ENCODE results near the gene BEAN1. TPM values are rescaled to one million over a fixed set of nuclear protein-coding genes. Genes with fewer than 3 reads are reported as not detected.

BEAN1 gene
- total and polyA plus RNA-seq, 9 of the 15 experiments (the other 6 are each of a cell fraction or from before 2014, with no cell fraction given), result not detected

DNA sequence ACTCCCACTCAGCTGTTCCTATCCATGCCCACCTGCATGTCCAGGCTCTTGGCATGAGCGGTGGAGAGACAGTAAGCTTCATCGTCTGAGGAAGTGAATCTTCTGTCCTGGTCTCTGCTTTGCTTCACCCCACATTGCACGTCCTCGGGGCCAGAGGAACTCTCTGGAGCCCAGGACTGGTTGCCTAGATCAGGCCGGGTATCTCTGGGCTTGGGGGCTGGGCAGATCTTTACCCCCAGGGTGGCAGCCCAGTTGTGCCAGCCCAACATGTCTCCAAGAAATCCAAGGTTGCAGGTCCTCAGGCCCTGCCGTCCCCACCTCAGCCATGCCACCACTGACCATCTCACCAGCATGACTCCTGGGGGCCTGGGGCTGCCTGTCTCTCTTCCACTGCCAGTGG is 58.3 kb downstream of the BEAN1 start:
- Histone ChIP-seq H3K4me2 (ENCODE audit: insufficient read depth, low read length) (no peak overlapping the region), H3K4me3 (no peak overlapping the region), H3K9ac (ENCODE audit: insufficient read depth in 1 of 2, low read depth in 2 of 2, low read length in 2 of 2) (peak overlapping the region in 1 of 2 experiments; percentile 40; a peak in 1 of 4 replicates), H3K79me2 (ENCODE audit: control insufficient read depth, insufficient read depth, low read length) (no peaks in the 10 kb centered on the region), H3K4me1 (replicated peaks in 1 of 2; ENCODE audit: control insufficient read depth in 2 of 2, insufficient read depth in 2 of 2, low read length in 2 of 2) (peaks cover 0 to 4% of the 10 kb centered on the region in 2 experiments; a peak in 1 of 5 replicates), H3K9me3 (replicated peaks; ENCODE audit: control insufficient read depth, insufficient read depth, low read depth, low read length) (no peaks in the 10 kb centered on the region), H3K27ac (ENCODE audit: extremely low read depth, low read depth, low read length) (no peak overlapping the region), H2AFZ (ENCODE audit: low read depth, low read length) (no peak overlapping the region), H3K27me3 (ENCODE audit: control insufficient read depth in 2 of 2, insufficient read depth in 2 of 2, low read length in 2 of 2) (peaks cover 0 to 11% of the 10 kb centered on the region in 2 experiments; a peak in 2 of 5 replicates), H3K9me1 (ENCODE audit: control insufficient read depth, insufficient read depth, low read length) (no peaks in the 10 kb centered on the region), H4K20me1 (replicated peaks; ENCODE audit: control insufficient read depth, insufficient read depth, low read length) (no peaks in the 10 kb centered on the region), H3K36me3 (ENCODE audit: control insufficient read depth, insufficient read depth, low read length) (no peaks in the 10 kb centered on the region)
- ATAC-seq, result no peak
- in situ Hi-C loops (cut with MboI) (loop anchor here (5.0 kb wide), 1 partner anchor 78 kb away; no protein-coding TSS in a partner anchor), intact Hi-C loops (cut with micrococcal nuclease) (no loop called here)
- TF ChIP-seq KAT8 (IDR thresholded peaks at IDR 0.05; ENCODE audit: low read depth) (no peak), ZNF23 (CRISPR knock-in tag; IDR thresholded peaks at IDR 0.05) (no peak), ZNF146 (CRISPR knock-in tag; IDR thresholded peaks at IDR 0.05; ENCODE audit: unreplicated experiment) (no peak), GATAD2A (IDR thresholded peaks at IDR 0.05) (no peak), ZNF408 (CRISPR knock-in tag; IDR thresholded peaks at IDR 0.05; ENCODE audit: low read depth) (no peak), SIX5 (IDR thresholded peaks at IDR 0.05; ENCODE audit: borderline replicate concordance in 1 of 2, insufficient read depth in 1 of 2, low read depth in 1 of 2, low read length in 2 of 2) (no peak)
- TF ChIP-seq, protein P1, sequence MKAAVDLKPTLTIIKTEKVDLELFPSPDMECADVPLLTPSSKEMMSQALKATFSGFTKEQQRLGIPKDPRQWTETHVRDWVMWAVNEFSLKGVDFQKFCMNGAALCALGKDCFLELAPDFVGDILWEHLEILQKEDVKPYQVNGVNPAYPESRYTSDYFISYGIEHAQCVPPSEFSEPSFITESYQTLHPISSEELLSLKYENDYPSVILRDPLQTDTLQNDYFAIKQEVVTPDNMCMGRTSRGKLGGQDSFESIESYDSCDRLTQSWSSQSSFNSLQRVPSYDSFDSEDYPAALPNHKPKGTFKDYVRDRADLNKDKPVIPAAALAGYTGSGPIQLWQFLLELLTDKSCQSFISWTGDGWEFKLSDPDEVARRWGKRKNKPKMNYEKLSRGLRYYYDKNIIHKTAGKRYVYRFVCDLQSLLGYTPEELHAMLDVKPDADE (conservative IDR thresholded peaks at IDR 0.05; ENCODE audit: control insufficient read depth, low read depth, low read length), result no peak
- TF ChIP-seq, protein P2, sequence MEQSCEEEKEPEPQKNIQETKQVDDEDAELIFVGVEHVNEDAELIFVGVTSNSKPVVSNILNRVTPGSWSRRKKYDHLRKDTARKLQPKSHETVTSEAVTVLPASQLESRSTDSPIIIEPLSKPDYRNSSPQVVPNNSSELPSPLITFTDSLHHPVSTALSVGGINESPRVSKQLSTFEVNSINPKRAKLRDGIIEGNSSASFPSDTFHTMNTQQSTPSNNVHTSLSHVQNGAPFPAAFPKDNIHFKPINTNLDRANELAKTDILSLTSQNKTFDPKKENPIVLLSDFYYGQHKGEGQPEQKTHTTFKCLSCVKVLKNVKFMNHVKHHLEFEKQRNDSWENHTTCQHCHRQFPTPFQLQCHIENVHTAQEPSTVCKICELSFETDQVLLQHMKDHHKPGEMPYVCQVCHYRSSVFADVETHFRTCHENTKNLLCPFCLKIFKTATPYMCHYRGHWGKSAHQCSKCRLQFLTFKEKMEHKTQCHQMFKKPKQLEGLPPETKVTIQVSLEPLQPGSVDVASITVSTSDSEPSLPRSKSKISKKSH (CRISPR knock-in tag; IDR thresholded peaks at IDR 0.05), result no peak
- no peak for DNase-seq (ENCODE audit: extremely low read depth in 1 of 4, low spot score in 3 of 4)
- WGBS (ENCODE audit: insufficient coverage, low coverage, missing lambda C conversion rate), result 5% methylated on average over 6 of the region's 6 CpGs
- no TSS peak for BruUV-seq (replicated peaks)
- CTCF ChIA-PET (ENCODE audit: low intra/inter-chr PET ratio), result no interaction called here
- FAIRE-seq, result no peak
- POLR2A ChIA-PET, result interaction anchor here (1.1 to 1.2 kb wide), 2 partner anchors 123 to 202 kb away, joined by 3 to 4 read pairs; no protein-coding TSS in a partner anchor

All from K562 (cell line).